Osteoblast (primary cell): ENCODE results near the gene LRRK1. TPM values are rescaled to one million over a fixed set of nuclear protein-coding genes. Genes with fewer than 3 reads are reported as not detected.

ENCODE experiments used
- DNase-seq: peaks from one replicate; pipeline ENCODE4 v3.0.0; 2011; ENCODE audit warnings: low spot score, mixed read lengths; ENCODE audit not compliant: insufficient read length; ENCODE audit errors: missing footprints
- H2AFZ ChIP-seq: 2 replicates; pipeline ENCODE4 v1.6.0; 2011; ENCODE audit warnings: mild to moderate bottlenecking, low read length
- H3K27ac ChIP-seq: 2 replicates; pipeline ENCODE4 v1.5.1; 2011; ENCODE audit warnings: mild to moderate bottlenecking, low read depth, low read length, moderate library complexity
- H3K27me3 ChIP-seq: 2 replicates; pipeline ENCODE4 v1.6.0; 2012; ENCODE audit warnings: mild to moderate bottlenecking, control low read depth, inconsistent platforms, low read length, moderate library complexity; ENCODE audit not compliant: insufficient read depth
- H3K36me3 ChIP-seq: 2 replicates; pipeline ENCODE4 v1.5.1; 2011; ENCODE audit warnings: mild to moderate bottlenecking, low read length, control low read depth, moderate library complexity; ENCODE audit not compliant: insufficient read depth
- H3K4me1 ChIP-seq: 2 replicates; pipeline ENCODE4 v1.5.1; 2011; ENCODE audit warnings: mild to moderate bottlenecking, low read length, control low read depth, moderate library complexity; ENCODE audit not compliant: insufficient read depth
- H3K4me2 ChIP-seq: 2 replicates; pipeline ENCODE4 v1.6.0; 2011; ENCODE audit warnings: mild to moderate bottlenecking, low read length; ENCODE audit not compliant: insufficient read depth
- H3K4me3 ChIP-seq: fragments of 200-600 bp; sonication (generic); 3 replicates; pipeline ENCODE4 v1.5.1; 2012; ENCODE audit warnings: mild to moderate bottlenecking, low read length, inconsistent platforms; ENCODE audit not compliant: insufficient read depth
- H3K79me2 ChIP-seq: 2 replicates; pipeline ENCODE4 v1.6.0; 2012; ENCODE audit warnings: mild to moderate bottlenecking, low read length, control low read depth, inconsistent platforms; ENCODE audit not compliant: insufficient read depth
- H3K9me3 ChIP-seq: 2 replicates; pipeline ENCODE4 v1.5.1; 2011; ENCODE audit warnings: low read depth, low read length, control low read depth
- H4K20me1 ChIP-seq: 2 replicates; pipeline ENCODE4 v1.6.0; 2012; ENCODE audit warnings: mild to moderate bottlenecking, low read length, control low read depth; ENCODE audit not compliant: insufficient read depth
- total RNA-seq: library from RNA; depleted of rRNA; stranded (reverse); fragments of >200 nt; gene quantifications from 2 replicates; pipeline ENCODE4 v1.2.3, GENCODE V29; 2012
- TF ChIP-seq, protein P1 (sequence below): IDR thresholded peaks from 2 replicates; pipeline ENCODE4 v1.5.1; 2011; ENCODE audit warnings: mild to moderate bottlenecking, low read depth, low read length, moderate library complexity; ENCODE audit errors: extremely low read depth

The LRRK1 gene
- total RNA-seq, 1 donor, result 15.2 TPM

DNA sequence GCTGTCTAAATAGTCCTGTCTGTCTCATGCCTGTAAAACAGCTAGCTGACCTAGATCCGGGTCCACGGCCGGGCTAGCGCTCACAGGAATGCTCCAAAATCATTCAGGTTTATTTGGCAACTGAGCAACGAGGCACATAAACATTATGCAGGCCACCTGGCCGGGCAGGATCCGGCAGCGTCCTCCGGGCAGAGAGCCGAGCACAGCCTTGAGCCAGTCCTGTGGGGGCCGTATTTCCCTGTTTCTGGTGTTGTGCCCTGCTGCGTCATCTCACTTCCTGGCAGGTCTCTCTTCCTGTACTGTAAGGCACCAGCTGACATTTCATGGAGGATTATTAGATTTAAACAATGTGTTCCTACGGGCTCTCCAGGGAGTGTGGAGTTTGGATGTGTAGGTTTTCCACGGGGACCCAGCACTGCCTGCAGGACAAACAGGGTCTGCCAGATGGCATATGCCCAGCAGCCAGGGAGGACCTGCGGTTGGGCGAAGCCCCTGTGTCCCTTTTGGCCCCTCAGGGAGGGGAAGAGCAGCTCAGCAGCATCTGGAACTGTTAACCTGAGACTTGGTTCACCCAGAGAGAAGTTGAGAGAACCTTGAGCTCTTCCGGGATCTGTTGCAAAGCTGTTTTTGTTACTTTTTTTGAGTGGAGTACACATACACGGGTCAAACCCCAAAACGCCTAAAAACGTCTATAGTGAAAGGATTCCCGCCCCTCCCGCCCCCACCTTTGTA is 16.6 kb upstream of the LRRK1 start:
- Histone ChIP-seq H2AFZ (peak overlapping the region; percentile 89), H3K79me2 (no peaks in the 10 kb centered on the region), H3K4me1 (peaks cover 27% of the 10 kb centered on the region), H3K4me2 (peak overlapping the region; percentile 76), H3K27me3 (no peaks in the 10 kb centered on the region), H4K20me1 (no peaks in the 10 kb centered on the region), H3K27ac (peak overlapping the region; percentile 86), H3K4me3 (peak overlapping the region; percentile 62), H3K9me3 (no peaks in the 10 kb centered on the region), H3K36me3 (no peaks in the 10 kb centered on the region)
- DNase-seq, result peak; percentile 96
- TF ChIP-seq, protein P1, sequence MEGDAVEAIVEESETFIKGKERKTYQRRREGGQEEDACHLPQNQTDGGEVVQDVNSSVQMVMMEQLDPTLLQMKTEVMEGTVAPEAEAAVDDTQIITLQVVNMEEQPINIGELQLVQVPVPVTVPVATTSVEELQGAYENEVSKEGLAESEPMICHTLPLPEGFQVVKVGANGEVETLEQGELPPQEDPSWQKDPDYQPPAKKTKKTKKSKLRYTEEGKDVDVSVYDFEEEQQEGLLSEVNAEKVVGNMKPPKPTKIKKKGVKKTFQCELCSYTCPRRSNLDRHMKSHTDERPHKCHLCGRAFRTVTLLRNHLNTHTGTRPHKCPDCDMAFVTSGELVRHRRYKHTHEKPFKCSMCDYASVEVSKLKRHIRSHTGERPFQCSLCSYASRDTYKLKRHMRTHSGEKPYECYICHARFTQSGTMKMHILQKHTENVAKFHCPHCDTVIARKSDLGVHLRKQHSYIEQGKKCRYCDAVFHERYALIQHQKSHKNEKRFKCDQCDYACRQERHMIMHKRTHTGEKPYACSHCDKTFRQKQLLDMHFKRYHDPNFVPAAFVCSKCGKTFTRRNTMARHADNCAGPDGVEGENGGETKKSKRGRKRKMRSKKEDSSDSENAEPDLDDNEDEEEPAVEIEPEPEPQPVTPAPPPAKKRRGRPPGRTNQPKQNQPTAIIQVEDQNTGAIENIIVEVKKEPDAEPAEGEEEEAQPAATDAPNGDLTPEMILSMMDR, result no peak

DNA sequence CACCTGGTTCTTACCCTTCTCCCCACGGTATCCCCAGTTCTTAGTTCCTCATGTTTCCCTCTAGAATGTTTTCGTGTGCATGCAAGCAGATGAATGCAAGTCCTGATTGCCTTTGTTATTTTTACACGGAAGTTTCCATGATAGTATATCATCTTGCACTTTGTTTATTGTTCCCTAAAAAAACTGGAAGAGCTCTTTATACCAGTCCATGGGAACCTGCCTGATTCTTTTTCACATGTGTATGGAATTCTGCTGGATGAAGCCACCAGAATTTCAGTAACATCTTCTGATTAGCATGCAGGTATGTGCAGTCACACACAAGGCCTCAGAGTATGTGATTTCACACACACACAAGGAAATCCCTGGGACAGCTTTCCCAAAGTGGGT is 16.0 kb upstream of the LRRK1 start:
- no peak for DNase-seq
- Histone ChIP-seq H3K27ac (no peak overlapping the region), H3K4me3 (no peak overlapping the region), H3K79me2 (no peaks in the 10 kb centered on the region), H3K4me2 (no peak overlapping the region), H3K36me3 (no peaks in the 10 kb centered on the region), H2AFZ (no peak overlapping the region), H3K4me1 (peaks cover 27% of the 10 kb centered on the region), H3K9me3 (no peaks in the 10 kb centered on the region), H3K27me3 (no peaks in the 10 kb centered on the region), H4K20me1 (no peaks in the 10 kb centered on the region)
- TF ChIP-seq, protein P1, result no peak

DNA sequence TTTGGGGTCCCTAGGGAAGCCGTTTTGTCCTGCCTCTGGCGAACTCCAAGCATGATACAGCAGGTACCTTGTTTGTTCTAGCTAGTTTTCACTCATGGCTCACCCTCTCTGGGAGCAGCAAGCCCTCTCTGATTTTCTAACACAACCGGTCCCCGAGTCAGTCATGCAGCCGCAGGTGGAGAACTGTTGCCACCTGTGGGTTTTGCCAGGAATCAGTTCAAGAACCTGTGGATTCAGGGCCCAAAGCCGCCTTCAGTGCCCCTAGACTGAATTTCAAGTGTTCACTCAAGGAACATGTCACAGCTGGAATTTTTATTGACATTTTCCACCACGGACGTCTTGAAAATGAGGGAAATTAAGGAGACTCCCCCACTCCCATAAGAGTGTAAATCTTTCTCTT is 13.3 kb upstream of the LRRK1 start:
- Histone ChIP-seq H3K9me3 (no peaks in the 10 kb centered on the region), H3K4me1 (peaks cover 20% of the 10 kb centered on the region), H3K27ac (no peak overlapping the region), H4K20me1 (no peaks in the 10 kb centered on the region), H3K36me3 (no peaks in the 10 kb centered on the region), H2AFZ (no peak overlapping the region), H3K79me2 (no peaks in the 10 kb centered on the region), H3K4me3 (no peak overlapping the region), H3K27me3 (no peaks in the 10 kb centered on the region), H3K4me2 (no peak overlapping the region)
- TF ChIP-seq, protein P1, result no peak
- DNase-seq, result peak; percentile 29

DNA sequence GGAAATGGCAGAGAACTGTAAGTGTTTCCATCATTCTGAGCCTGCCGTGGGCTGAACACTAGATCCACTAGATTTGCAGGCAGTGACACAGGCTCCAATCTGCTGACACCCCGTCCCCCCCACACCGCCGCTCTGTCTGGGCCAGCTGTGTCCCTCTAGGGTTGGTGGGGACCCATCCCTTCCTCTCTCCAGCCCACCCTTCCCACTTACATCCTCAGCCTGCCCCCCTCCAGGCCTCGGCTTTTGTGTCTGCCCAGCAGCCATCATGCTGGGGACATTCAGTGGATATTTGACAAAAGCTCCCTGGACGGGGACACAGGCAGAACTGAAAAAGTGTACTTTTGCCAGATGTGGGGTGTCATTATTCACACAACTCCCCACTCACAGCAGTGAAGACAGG is 10.7 kb upstream of the LRRK1 start:
- TF ChIP-seq, protein P1, result no peak
- Histone ChIP-seq H3K36me3 (no peaks in the 10 kb centered on the region), H3K4me3 (no peak overlapping the region)

More for the DNA sequence above, 10.7 kb upstream of the LRRK1 start:
- no peaks in the 10 kb centered on the region for H3K27me3 ChIP-seq
- H3K4me1 ChIP-seq, result no peaks in the 10 kb centered on the region
- H3K27ac ChIP-seq, result no peak overlapping the region
- H2AFZ ChIP-seq, result no peak overlapping the region
- H4K20me1 ChIP-seq, result no peaks in the 10 kb centered on the region
- no peak overlapping the region for H3K4me2 ChIP-seq
- H3K9me3 ChIP-seq, result no peaks in the 10 kb centered on the region
- H3K79me2 ChIP-seq, result no peaks in the 10 kb centered on the region
- DNase-seq, result no peak
